RCC 7860 (cell line): ENCODE measurements around the gene ETV1.
A peak's percentile ranks its signal among the peaks of the same experiment; 100 is the strongest.

ENCODE experiments used
- DNase-seq: peaks from one replicate; pipeline ENCODE4 v3.0.0-alpha.2; 2015; ENCODE audit warnings: low spot score
- FAIRE-seq: peaks from 2 replicates; lab custom pipeline; 2012; peaks lifted over from hg19 to GRCh38; lab: Jason Lieb, UNC

Gene ETV1

GRCh38 chr7:13989126-13989948 is at the start of gene ETV1:
Gene ETV1, minus strand, starts transcription at chr7:13989666. Its CDS starts 614 bp downstream, at chr7:13989052.
- DNase-seq (peak; percentile 36), FAIRE-seq (no peak)

GRCh38 chr7:14024406-14024805 is 34.9 kb upstream of the ETV1 start:
- DNase-seq (no peak), FAIRE-seq (no peak)

- DNase-seq (no peak), FAIRE-seq (no peak)
Measured at GRCh38 chr7:14023838-14024237, 34.4 kb upstream of the ETV1 start.

- DNase-seq: no peak
- FAIRE-seq: no peak
Measured at GRCh38 chr7:14023342-14023741, 33.9 kb upstream of the ETV1 start.

- DNase-seq: no peak
Measured at GRCh38 chr7:14021069-14021468, 31.6 kb upstream of the ETV1 start.

GRCh38 chr7:14020339-14020900 is 31.0 kb upstream of the ETV1 start:
- DNase-seq (no peak), FAIRE-seq (no peak)

More at GRCh38 chr7:14021069-14021468, 31.6 kb upstream of the ETV1 start:
- FAIRE-seq: no peak

- DNase-seq: no peak
- FAIRE-seq: no peak
Measured at GRCh38 chr7:14018751-14019150, 29.3 kb upstream of the ETV1 start.

GRCh38 chr7:14016950-14017349 is 27.5 kb upstream of the ETV1 start:
- no peak for FAIRE-seq
- DNase-seq: no peak

- no peak for FAIRE-seq
- no peak for DNase-seq
Measured at GRCh38 chr7:14013898-14014297, 24.4 kb upstream of the ETV1 start.

GRCh38 chr7:14009453-14010418 is 20.3 kb upstream of the ETV1 start:
- DNase-seq (no peak), FAIRE-seq (no peak)

- FAIRE-seq (no peak), DNase-seq (no peak)
Measured at GRCh38 chr7:14001139-14001538, 11.7 kb upstream of the ETV1 start.

GRCh38 chr7:14000247-14000646 is 10.8 kb upstream of the ETV1 start:
- DNase-seq: no peak
- no peak for FAIRE-seq

- no peak for DNase-seq
- FAIRE-seq: no peak
Measured at GRCh38 chr7:13998866-13999265, 9.4 kb upstream of the ETV1 start.

GRCh38 chr7:13992596-13992964 is 3.1 kb upstream of the ETV1 start:
- DNase-seq: no peak

GRCh38 chr7:13991791-13992595 is 2.5 kb upstream of the ETV1 start:
- FAIRE-seq: no peak

More at GRCh38 chr7:13992596-13992964, 3.1 kb upstream of the ETV1 start:
- FAIRE-seq: no peak

GRCh38 chr7:13990984-13991790 is 1.7 kb upstream of the ETV1 start:
- DNase-seq: peak; percentile 94
- FAIRE-seq: peak; percentile 96

More at GRCh38 chr7:13991791-13992595, 2.5 kb upstream of the ETV1 start:
- DNase-seq: no peak

GRCh38 chr7:13990319-13990983 is 985 bp upstream of the ETV1 start:
- DNase-seq: peak; percentile 44
- no peak for FAIRE-seq

- FAIRE-seq: no peak
- DNase-seq: no peak
Measured at GRCh38 chr7:13989949-13990305, 461 bp upstream of the ETV1 start.

GRCh38 chr7:13988731-13989125 is 738 bp downstream of the ETV1 start:
- no peak for FAIRE-seq

More at GRCh38 chr7:13988731-13989125, 738 bp downstream of the ETV1 start:
- no peak for DNase-seq
